Lower leg skin (tissue), 4 donors: ENCODE results near the gene PARP9. TPM values are rescaled to one million over a fixed set of nuclear protein-coding genes. Genes with fewer than 3 reads are reported as not detected.

Source experiments
- DNase-seq, 2 donors: peaks; one replicate each; pipeline ENCODE4 v3.0.0-alpha.2; 2019; ENCODE audit warnings: low spot score in 2 of 2
- H3K4me3 ChIP-seq: fragments of 200-600 bp; sonication (generic); 2 replicates; pipeline ENCODE4 v1.5.1; 2017; ENCODE audit warnings: mild to moderate bottlenecking, low read depth; ENCODE audit not compliant: poor library complexity, severe bottlenecking
- CTCF ChIP-seq, 3 donors: fragments of 450-650 bp; IDR thresholded peaks; one replicate each; pipeline ENCODE4 v1.5.1; 2016; ENCODE audit warnings: antibody characterized with exemption in 3 of 3, mild to moderate bottlenecking in 3 of 3, moderate library complexity in 2 of 3
- POLR2A ChIP-seq, 2 donors: fragments of 450-650 bp; IDR thresholded peaks; one replicate each; pipeline ENCODE4 v1.6.1; 2016 to 2017; ENCODE audit warnings: antibody characterized with exemption in 2 of 2, mild to moderate bottlenecking in 1 of 2, moderate library complexity in 1 of 2
- WGBS, 2 donors: methylation state at CpG; one replicate each; pipeline ENCODE4 v1.1.5; 2018; 5-methylcytosine and 5-hydroxymethylcytosine counted together
- intact Hi-C: fragments of 100-400 bp; cut with DNase I; formaldehyde crosslinking; loops from one replicate; pipeline ENCODE4 v1.15.0; 2023; ENCODE audit warnings: low total_unique reads
- total RNA-seq, 4 donors: library from RNA; depleted of rRNA; stranded (reverse); fragments of >200 nt; gene quantifications; one replicate each; pipeline ENCODE4 v1.1.0, GENCODE V29; 2016

Gene PARP9
- total RNA-seq, 4 donors from 2014 or later: 4.9 to 10.1 (median 7.3) TPM

GRCh38 chr3:122603056-122603455, 39.0 kb upstream of the PARP9 start:
- intact Hi-C loops: no loop called here
- 74 to 79% methylated on average over 2 of the region's 2 CpGs for WGBS, 2 donors
- TF ChIP-seq POLR2A (IDR thresholded peaks at IDR 0.05): no peak
- TF ChIP-seq CTCF (IDR thresholded peaks at IDR 0.05): no peak
- no peak for DNase-seq
- no peak overlapping the region for H3K4me3 ChIP-seq

- H3K4me3 ChIP-seq: no peak overlapping the region
- no peak for DNase-seq
- intact Hi-C loops: no loop called here
- 46 to 52% methylated on average over 5 of the region's 5 CpGs for WGBS, 2 donors
- TF ChIP-seq CTCF (IDR thresholded peaks at IDR 0.05) (no peak), POLR2A (IDR thresholded peaks at IDR 0.05) (no peak)
These were observed 38.1 kb upstream of the PARP9 start for GRCh38 chr3:122602011-122602710.

- intact Hi-C loops: no loop called here
- no peak overlapping the region for H3K4me3 ChIP-seq
- WGBS, 2 donors: 66 to 70% methylated on average over 4 of the region's 4 CpGs
- TF ChIP-seq POLR2A (IDR thresholded peaks at IDR 0.05) (no peak), CTCF (IDR thresholded peaks at IDR 0.05) (no peak)
- no peak for DNase-seq
These were observed 34.5 kb upstream of the PARP9 start for GRCh38 chr3:122598556-122598955.

- 74 to 85% methylated on average over 3 of the region's 3 CpGs for WGBS, 2 donors
- TF ChIP-seq POLR2A (IDR thresholded peaks at IDR 0.05) (no peak), CTCF (IDR thresholded peaks at IDR 0.05) (no peak)
- H3K4me3 ChIP-seq: no peak overlapping the region
- DNase-seq: no peak
- intact Hi-C loops: no loop called here
These were observed 34.1 kb upstream of the PARP9 start for GRCh38 chr3:122598151-122598550.

DNA sequence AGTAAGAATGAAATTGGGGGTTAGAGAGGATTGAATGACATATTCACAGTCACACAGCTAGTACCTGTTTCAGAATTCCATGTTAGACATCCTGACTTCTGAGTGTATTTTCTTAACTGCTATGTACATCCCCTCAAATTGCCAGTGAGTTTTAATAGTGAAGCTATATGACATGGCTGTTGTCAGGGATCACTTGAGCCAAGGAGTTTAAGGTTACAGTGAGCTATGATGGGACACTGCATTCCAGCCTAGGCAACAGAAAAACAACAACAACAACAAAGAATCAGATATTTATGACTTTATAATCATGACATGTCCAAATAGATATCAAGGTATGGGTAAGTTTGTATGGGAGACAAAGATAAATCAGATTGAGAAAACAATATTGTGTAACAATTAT, 29.9 kb upstream of the PARP9 start:
- no peak for DNase-seq
- no peak overlapping the region for H3K4me3 ChIP-seq
- intact Hi-C loops: no loop called here
- TF ChIP-seq POLR2A (IDR thresholded peaks at IDR 0.05): no peak
- no peak for TF ChIP-seq CTCF (IDR thresholded peaks at IDR 0.05)

- 95 to 99% methylated on average over 2 of the region's 2 CpGs for WGBS, 2 donors
- intact Hi-C loops: no loop called here
- no peak for DNase-seq
- no peak for TF ChIP-seq POLR2A (IDR thresholded peaks at IDR 0.05)
- TF ChIP-seq CTCF (IDR thresholded peaks at IDR 0.05): no peak
- H3K4me3 ChIP-seq: no peak overlapping the region
These were observed 26.5 kb upstream of the PARP9 start for GRCh38 chr3:122590610-122591009.
